ENCODE measurements around the gene IP6K3.

The IP6K3 gene

DNA sequence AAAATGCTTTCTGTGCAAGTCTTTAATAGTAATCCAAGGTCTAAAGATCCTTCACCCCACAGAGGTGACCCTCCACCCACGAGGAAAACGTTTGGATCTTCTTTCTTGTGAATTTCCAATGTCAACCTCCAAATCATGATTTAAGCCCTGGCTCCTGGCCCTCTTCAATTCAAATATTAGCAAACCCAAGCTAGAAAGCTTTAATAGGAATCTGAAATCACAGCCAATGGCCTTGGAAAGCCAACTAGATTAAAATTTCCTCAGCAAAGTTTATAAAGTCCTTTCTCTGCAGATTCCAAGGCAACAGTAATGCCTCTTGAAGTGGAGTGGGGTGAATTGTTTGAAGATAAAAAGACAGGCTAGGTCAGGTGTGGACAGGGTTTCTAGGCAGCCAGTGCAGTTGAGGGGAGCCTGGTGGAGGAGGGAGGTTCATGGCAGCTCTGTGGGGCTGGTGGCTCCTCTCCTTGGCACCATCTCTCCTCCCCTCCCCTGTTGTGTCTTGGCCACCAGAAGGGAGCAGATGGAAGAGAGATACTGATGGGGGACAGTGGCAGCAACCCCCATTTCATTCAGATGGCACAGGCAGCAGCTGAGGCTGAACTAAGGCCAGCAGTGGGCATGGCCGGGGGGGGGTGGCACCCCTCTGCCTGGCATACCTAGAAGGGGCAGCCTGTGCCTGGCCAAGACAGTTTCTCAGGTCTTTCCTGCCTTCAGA, 23.2 kb downstream of the IP6K3 start:
- no peak for DNase-seq (ENCODE audit: low spot score)

DNA sequence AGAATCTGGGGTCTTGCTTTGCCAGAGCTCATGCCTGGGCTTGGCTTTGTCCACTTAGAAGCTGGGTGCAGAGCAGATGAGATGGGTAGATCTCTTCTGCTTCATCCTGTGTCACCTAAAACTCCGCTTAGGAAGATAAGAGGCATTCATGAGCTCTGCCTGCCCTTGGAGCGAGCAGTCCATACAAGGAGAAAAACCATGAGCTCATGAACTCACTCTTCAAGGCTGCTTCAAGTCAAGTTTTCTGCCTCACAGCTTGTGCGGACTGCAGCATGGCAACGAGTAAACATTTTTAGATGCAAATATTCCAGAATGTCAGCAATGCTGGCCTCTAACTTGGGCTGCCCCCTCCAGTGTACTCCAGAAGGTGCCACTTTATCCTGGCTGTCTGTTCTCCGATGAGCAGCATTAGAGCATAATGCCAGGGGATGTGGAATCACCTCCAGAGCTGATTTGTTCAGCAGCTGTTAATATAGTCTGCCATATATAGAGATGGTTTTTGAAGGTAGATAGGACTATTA, 24.5 kb downstream of the IP6K3 start:
- no peak for DNase-seq (ENCODE audit: low spot score)

DNA sequence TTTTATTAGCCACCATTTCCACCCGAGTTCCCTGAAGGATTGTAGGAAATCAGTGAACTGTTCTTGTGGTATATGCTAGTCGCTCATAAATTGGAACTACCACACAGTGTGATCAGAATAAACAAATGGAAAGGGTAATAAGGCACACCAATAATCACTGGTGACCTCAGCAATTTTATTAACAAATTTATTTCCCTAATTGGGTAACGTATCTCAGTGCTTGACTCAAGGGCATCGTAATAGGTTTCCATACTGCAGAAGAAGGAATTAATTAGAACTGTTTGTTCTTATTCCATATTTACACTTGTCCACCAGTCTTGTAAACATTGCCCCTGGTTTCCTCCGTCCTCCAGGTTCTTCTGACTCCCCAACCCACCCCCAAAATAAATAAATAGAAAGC, 25.2 kb downstream of the IP6K3 start:
- no peak for DNase-seq (ENCODE audit: low spot score)

DNA sequence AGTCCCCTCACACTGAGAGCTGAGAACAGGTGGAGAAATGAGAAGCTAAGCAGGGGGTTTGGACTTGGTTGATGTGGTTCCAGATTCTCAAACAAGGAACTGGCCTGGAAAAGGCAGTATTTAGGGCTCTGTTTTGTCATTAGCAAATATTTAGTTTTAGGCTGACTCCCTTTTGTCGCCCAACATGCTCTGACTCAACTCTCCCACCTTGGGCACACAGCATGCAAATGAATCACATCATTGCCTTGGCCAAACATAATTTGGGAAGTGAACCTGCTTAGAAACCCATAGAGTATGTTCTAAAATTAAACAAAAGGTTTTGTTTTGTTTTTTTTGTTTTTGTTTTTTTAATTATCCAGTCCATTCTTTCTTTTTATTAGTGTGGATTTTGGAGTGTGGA, 25.7 kb downstream of the IP6K3 start:
- no peak for DNase-seq (ENCODE audit: low spot score)

DNA sequence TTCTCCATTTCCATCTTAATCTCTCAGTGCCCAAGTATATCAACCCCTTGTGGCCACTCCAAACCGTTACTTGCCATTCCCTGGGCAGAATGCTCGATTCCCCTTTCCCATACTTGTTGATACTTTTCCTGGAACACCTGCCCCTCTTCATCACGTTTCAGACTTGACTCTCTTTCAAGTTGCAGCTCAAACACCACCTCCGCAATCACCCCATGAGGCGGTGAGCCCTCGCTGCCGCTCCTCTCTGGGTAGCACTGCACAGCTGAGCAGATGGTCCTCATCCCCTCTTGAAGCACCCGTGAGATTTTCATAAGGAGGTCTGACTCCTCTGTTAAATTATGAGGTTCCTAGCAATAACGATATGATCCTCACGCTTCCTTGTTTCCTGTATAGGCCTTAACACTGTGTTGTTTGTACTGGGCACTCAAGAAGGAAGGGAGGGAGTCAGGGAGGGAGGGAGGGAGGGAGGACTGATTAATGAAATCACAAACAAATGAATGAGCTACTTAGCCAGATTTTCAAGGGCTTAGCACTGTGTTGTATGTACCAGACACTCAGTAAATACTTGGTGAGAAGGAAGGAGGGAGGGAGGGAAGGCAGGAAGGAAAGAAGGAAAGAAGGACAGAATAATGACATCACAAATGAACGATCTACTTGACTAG, 27.2 kb downstream of the IP6K3 start:
- DNase-seq (ENCODE audit: low spot score) = no peak

DNA sequence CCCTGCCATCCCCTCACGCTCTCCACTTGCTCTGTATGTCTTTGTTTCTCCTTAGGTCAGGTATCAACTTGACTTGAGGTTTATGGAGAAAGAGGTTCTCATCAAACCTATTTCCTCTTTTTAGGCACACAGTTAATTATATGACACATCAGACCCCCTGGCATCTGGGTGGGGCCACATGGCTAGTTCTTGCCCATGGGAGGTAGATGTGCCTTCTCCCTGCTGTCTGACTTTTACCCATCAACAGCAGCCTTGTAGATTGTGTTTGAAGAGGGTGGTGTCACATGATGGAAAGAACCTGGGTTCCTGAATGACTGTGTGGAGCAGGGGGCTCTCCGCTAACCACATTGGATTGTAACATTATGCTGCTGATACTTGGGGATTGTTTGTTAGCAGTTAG, 28.0 kb downstream of the IP6K3 start:
- DNase-seq (ENCODE audit: low spot score) = no peak

DNA sequence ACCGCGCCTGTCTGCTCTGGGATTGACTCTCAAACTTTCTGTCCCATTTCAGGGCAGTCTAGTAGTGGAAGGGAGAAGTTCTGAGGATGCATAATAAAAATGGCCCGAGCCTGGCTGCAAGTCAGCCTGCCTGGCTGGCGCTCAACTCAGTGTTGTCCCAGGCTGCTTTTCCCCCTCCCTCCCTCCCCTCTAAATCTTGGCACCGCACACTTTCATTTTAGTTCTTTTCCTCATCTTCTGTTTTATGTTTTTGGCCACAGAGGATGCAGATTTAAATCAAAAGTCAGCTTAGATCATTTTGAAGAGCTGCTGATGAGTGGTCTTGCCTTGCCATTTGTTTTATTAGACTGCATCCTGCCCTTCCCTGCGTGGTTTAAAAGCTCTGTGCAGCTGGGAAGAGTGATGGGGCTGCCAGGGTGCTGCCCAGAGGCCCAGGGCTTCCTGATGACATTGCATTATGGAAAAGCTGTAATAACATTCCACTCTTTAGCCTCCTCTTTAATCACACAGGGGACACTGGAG, 28.7 kb downstream of the IP6K3 start:
- DNase-seq (ENCODE audit: low spot score) = no peak

DNA sequence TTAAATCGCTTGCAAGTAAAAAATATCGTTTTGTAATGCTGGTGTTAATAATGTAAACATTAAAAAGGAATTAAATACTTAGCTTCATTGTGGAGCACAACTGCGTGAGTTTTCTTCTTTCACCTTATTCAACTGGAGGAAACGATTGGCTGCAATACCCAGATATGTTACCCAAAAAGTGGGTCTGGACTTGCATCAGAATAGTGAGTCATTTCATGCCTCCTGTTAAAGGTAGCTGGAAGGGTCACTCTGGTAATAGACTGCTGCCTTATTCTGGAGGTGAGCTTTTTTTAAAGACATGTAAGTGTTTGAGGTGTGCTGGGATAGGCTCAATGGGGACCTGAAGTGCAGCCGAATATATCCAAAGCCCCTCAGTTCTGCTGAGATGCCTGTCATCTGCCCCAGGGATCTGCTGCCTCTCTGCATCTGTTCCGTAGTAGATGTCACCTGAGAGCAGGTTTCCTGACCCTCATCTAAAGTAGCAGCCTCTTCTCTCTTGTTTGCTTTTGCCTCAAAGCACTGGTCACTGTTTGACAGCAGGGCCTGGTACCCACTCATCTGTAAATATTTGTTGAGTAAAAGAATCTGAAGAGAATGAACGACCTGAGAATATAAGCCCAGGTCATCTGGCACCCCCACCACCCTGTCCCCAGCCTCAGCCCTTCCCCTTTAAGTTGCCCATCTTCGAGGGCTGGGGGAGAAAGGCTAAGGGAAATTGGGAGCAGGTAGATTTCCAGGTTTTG, 29.6 kb downstream of the IP6K3 start:
- no peak for DNase-seq (ENCODE audit: low spot score)

DNA sequence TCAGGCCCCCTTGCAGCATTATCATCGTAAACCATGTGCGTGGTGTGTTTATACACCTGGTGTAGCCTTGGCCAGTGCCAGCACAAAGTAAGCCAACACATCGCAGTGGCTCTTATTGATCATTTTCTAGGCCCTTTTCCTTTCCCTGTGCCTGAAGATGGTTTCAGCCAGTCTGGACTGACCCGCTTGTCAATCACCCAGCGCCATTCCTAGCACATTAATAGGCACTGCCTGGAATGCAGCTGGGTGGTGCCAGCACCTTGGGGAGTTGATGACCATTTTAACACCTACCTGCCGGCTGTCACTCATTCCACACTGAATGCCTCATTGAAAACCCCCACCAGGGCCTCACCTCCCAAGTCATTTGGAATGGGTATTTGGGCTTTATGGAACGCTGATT, 30.3 kb downstream of the IP6K3 start:
- DNase-seq (ENCODE audit: low spot score) = no peak

DNA sequence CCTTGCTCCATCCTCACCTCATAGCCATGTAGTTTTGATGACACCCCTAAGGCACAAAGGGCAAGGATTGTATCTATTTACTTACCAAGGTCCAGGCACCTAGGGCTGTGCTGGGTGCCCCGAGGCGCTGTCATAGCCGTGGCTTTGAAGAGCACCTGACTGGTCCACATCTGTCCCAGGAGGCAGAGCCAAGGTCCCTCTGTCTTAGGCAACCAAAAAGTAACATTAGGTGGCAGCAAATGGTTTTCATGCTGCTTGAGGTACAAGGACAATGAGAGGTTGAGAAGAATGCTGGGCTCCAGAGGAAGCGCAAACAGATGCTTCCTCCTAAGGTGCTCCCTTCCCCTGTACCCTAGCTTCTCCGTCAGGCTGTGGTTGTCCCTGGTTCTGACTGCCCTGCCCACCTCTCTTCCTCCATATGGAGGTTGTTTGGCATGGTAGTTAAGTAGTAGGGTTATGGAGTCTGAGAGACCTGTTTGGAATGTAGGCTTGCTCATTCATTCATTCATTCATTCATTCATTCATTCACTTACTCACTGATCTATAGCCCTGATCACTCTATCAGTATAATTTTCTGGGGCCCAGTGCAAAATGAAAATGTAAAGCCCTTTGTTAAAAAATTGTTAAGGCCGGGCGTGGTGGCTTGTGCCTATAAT, 32.2 kb downstream of the IP6K3 start:
- no peak for DNase-seq (ENCODE audit: low spot score)

DNA sequence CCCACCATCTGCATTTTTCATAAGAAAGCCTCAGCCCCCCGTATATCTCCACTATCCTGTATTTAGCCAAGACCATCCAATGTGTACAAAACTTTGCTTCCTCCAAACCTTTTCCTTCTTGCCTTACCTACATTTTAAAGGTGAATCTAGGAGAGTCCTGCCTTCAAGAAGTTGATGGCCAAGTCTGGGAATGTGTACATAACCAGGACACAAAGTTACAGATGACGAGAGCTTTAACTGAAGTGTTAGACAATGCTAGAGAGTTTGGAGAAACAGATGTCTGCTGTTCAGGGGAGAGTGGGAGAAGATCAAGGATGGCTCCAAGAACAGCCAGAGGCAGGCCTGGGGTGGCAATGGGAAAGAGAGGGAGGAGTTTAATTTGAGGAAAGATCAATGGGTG, 32.9 kb downstream of the IP6K3 start:
- DNase-seq (ENCODE audit: low spot score) = no peak

DNA sequence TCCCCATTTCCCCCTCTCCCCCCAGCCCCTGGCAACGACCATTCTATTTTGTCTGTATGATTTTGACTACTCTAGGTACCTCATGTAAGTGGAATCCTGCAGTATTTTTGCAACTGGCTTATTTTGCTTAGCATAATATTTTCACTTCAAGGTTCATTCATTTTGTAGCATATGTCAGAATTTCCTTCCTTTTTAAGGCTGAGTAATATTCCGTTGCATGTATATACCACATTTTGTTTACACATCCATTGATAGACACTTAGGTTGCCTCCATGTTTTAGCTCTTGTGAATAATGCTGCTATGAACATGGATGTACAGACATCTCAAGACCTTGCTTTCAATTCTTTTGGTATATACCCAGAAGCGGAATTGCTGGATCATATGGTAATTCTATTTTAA, 33.8 kb downstream of the IP6K3 start:
- DNase-seq (ENCODE audit: low spot score) = no peak

DNA sequence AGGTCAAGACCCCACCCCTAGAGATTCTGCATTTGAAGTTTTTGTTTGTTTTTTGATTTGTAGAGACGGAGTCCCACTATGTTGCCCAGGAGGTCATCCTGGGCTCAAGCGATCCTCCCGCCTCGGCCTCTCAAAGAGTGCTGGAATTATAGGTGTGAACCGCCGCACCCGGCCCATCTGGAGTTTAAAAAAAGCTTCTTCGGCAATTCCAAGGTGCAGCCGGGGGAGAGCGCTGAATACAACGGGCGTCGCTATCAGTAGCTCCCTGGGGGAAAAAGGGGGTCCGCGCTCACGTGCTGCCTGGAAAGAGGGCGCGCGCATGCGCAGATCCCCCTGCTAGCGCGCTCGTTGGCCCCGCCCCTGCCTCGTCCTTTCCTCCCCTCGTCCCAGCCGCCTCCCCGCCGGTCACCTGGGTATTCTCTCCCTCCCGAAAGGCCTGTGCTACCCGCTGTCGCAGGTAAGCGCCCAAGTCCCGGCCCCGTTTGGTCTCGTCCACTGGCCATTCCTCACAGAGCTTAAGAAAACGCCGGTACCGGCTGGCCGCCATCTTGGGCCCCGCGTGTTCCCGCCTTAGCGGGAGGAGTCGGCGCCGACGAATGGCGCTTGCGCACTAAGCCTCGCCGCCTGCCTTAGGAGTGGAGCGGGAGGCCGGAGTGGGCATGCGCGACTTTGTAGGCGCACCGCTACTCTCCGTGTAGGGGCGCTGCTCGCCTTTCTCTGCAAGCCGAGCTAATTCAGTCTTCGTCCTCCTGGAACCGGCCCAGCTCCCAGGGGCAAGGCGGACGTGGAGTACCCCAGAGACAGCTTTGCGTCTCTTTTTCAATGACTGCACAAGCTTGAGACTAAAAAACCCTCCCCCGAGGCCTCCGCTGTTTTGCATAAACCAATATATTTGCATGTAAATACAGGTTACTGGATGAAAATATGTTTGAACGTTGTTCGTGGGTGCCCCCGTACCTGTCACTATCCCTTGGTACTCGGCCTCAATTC, 35.3 kb downstream of the IP6K3 start, which contains the start of gene UQCC2:
TSS of gene UQCC2 (minus strand) at position 561 of the 990 bp plus-strand sequence. CDS start at position 547, 14 bp downstream.
- peak; percentile 100 for DNase-seq (ENCODE audit: low spot score)

DNA sequence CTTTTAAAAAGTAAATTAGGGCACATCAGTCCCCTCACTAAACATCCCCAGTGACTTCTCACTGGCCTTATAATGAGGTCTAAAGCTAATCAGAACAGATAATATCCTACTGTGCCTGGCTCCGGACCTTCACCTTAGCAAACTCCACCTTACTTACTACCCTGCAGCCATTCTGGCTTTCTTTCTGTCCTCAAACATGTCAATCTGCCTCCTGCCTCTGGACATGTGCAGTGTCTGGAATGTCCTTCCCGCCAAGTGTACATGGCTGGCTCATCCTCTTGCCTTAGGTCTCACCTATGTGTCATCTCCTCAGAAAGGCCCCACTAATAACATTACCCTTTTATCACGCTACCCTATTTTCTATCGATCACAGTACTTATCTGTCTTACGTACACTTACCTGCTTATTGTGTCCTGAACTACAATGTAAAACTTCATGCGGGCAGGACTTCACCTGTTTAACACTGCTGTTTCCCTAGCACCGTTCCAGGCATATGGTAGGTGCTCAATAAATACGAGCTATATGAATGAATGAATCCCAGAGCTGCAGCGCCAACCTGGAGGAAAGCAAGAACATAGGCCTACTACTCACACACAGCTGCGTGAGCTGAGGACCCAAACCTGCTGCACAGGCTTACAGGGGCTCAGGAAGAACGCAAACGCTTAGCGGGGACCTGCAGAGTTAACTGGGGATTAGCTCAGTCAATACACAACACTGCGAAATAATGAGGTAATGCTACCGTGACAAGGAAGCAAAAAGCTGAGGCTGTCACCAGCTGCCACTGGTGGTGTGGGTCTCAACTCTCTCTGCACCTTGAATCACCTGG, 36.2 kb downstream of the IP6K3 start:
- no peak for DNase-seq (ENCODE audit: low spot score)

DNA sequence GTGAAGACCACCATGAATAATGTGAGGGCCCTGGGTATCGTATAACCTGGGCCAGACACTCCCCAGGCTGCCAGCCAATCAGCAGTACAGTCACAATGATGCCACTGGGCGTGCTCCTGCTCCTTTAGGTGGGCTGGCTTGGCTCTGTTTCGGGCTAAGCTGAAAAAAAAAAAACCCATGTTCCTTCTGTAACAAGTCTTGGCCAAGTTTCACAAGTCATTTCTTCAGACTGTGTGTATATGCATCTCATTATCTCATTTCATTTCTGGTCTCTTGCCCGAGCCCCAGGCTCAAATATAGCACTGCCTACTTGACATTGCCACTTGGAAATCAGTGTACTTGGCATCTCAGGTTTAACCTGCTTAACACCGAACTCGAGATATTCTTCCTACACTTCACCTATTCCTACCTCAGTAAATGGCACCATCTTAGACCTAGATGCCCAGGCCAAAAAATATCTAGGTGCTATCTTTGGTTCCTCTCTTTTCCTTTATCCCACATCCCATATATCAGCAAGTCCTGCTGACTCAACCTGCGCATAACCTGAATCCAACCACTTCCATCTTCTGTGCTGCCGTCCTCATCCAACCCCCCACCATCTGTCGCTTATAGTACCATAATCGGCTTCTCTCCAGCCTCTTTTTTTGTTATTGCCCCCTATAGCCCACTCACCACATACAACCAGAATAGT, 37.0 kb downstream of the IP6K3 start:
- no peak for DNase-seq (ENCODE audit: low spot score)

DNA sequence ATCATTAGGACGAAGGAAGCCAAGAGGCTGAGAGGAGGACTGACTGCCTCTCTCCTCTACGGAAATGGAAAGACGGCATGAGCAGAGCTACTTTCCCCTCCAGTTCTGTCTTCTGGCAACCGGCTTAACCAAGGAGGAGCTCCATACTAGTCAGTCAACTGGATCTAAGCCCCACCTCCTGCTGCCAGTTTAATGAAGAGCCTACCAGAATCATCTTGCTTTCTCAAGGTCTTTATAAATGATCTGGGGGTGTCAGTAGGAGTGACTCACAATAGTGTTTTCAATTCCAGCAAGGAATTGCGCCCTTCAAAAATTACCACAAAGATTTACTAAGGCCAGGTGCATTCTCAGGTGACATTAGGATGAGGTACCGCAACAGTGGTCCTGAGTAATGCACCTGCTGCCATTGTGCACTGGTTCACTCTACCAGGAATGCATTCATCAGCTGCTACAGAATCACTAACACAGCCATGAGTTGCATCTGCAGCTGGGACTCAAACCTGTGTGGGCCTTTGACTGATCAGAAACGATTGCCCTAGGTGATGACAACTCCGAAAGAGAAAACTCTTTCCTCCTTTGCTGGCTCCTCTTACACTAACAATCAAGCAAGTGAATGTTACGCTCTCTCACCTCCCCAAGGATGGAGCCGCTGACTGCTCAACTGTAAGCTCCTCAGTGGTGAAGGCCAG, 38.0 kb downstream of the IP6K3 start:
- no peak for DNase-seq (ENCODE audit: low spot score)

DNA sequence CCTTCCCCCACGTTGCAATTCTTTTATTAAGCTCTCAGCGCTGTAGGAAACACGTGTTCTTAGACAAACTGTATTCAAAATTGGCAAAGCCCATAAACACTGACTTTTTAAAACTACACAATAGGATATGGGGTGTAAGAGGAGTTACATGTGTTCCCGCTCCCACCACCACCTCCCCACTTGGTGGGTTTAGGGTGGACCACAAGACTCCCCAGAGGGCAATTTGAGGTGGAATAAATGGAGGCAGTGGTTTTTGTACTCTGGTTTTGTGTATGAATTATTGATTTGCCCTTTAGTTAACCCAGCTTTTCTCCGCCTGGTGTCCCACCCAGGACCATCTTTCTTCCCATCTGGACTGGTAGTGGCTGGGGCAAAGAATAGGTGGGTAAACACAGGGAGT, 38.9 kb downstream of the IP6K3 start:
- DNase-seq (ENCODE audit: low spot score) = no peak

DNA sequence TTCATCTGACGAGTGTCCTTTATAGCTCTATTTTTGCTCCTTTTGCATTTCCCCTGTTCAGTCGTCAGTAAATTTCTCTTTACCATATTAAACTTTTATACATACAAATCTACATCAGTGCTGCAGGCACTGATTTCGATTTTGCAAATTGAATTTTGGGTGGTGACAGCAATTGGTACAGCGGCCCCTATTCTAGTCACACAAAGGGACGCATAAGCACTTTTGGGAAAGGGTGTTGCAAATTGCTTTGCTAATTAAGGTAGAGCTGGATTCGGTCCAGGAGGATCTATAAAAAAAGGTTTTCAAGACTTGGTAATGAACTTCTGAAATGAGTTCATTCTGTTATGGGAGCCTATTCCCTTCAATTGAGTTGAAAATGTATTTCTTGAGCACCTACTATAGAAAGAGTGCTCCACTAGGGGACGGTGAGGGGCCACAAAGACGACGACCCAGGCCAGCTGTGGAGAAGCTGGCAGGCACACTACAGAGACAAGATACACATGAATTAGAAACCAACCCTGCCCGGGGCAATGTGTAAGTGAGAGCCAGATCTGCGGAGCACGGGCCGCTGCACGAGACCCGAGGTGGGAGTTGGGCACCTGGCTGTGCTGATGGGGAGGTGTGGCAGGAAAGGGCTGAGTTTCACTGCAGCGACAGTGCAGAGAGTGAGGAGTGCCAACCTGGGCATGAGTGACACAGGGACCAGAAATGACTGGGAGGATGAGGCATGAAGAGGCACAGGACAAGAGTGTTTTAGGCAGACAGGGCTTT, 40.6 kb downstream of the IP6K3 start:
- DNase-seq (ENCODE audit: low spot score) = no peak
